Spleen (tissue), 11 donors: ENCODE results near the gene EPHA6. TPM values are rescaled to one million over a fixed set of nuclear protein-coding genes. Genes with fewer than 3 reads are reported as not detected.

Experiments
- DNase-seq: peaks from one replicate; pipeline ENCODE4 v3.0.0-alpha.2; 2020
- H3K27ac ChIP-seq, 8 donors: fragments of 200-600 bp; sonication (generic) in 7 of 8; 1 replicate in 4 of 8; 2 replicates in 4 of 8; pipeline versions ENCODE4 v1.5.0 to v1.8.0; 2016 to 2021; ENCODE audit warnings: inconsistent platforms in 4 of 8, mild to moderate bottlenecking in 4 of 8, moderate library complexity in 1 of 8
- H3K27me3 ChIP-seq, 7 donors: fragments of 200-600 bp; sonication (generic) in 6 of 7; replicated peaks in 1 of 7; 1 replicate in 4 of 7; 2 replicates in 3 of 7; pipeline versions ENCODE4 v1.5.0 to v1.8.0; 2016 to 2021; ENCODE audit warnings: inconsistent platforms in 3 of 7, mild to moderate bottlenecking in 1 of 7
- H3K36me3 ChIP-seq, 6 donors: fragments of 200-600 bp; sonication (generic) in 5 of 6; 1 replicate in 4 of 6; 2 replicates in 2 of 6; pipeline versions ENCODE4 v1.5.0 to v1.8.0; 2016 to 2021; ENCODE audit warnings: inconsistent platforms in 2 of 6
- H3K4me1 ChIP-seq, 6 donors: fragments of 200-600 bp; sonication (generic) in 5 of 6; 1 replicate in 3 of 6; 2 replicates in 3 of 6; pipeline versions ENCODE4 v1.5.0 to v1.8.0; 2016 to 2021; ENCODE audit warnings: inconsistent platforms in 3 of 6
- H3K4me3 ChIP-seq, 8 donors: fragments of 200-600 bp; sonication (generic) in 7 of 8; 1 replicate in 4 of 8; 2 replicates in 4 of 8; pipeline versions ENCODE4 v1.5.0 to v1.8.0; 2016 to 2021; ENCODE audit warnings: inconsistent platforms in 4 of 8, mild to moderate bottlenecking in 4 of 8, moderate library complexity in 2 of 8
- H3K9me3 ChIP-seq, 8 donors: fragments of 200-600 bp; sonication (generic) in 7 of 8; 1 replicate in 4 of 8; 2 replicates in 4 of 8; pipeline versions ENCODE4 v1.5.0 to v1.8.0; 2016 to 2021; ENCODE audit warnings: inconsistent platforms in 4 of 8
- CTCF ChIP-seq, 11 experiments: fragments of 200-600 bp in 7 of 11; fragments of 450-650 bp in 4 of 11; sonication (generic) in 4 of 11; IDR thresholded peaks in 8 of 11; conservative IDR thresholded peaks in 3 of 11; 1 replicate in 7 of 11; 2 replicates in 4 of 11; pipeline versions ENCODE4 v1.4.0 to v1.8.0; 2016 to 2021; ENCODE audit warnings: antibody characterized with exemption in 11 of 11, inconsistent platforms in 4 of 11, mild to moderate bottlenecking in 1 of 11
- POLR2A ChIP-seq, 3 donors: fragments of 450-650 bp; IDR thresholded peaks; one replicate each; pipeline ENCODE4 v1.5.1; 2017; ENCODE audit warnings: antibody characterized with exemption in 3 of 3, mild to moderate bottlenecking in 1 of 3
- POLR2AphosphoS5 ChIP-seq, 3 donors: sonication (generic); formaldehyde crosslinking; IDR thresholded peaks; one replicate each; pipeline ENCODE4 v1.5.1; 2017; ENCODE audit warnings: antibody characterized with exemption in 3 of 3
- WGBS, 5 donors: extraction: QIAGEN DNeasy Blood & Tissue Kit in 3 of 5; methylation state at CpG; one replicate each; pipeline versions ENCODE4 v1.1.5 to v1.1.7; 2013 to 2018; 5-methylcytosine and 5-hydroxymethylcytosine counted together
- intact Hi-C: fragments of 100-400 bp; cut with DNase I; formaldehyde crosslinking; loops from one replicate; pipeline ENCODE4 v1.15.0; 2023; ENCODE audit warnings: low total_unique reads
- polyA plus RNA-seq, 3 donors: library from polyadenylated mRNA; stranded (reverse); fragments of 200-250 nt; gene quantifications; one replicate each; pipeline ENCODE4 v1.2.1, GENCODE V29; 2013
- total RNA-seq, 7 donors: library from RNA; depleted of rRNA in 3 of 7; stranded (reverse); fragments of >200 nt in 3 of 7; fragmentation: NEBNext Ultra II Directional in 4 of 7; extraction: Animal tissue kit (Norgen Biotek cat#: 25700) in 4 of 7; gene quantifications; one replicate each; pipeline versions ENCODE4 v1.1.0 to v1.2.1, GENCODE V29; 2016 to 2021
- donor health status: healthy with polysubstance abuse.
- donor health status: DM: no; HTN: no; CAD: no; lungs with moderate emphysema.
- donor health status: DM: no; HTN: no; CAD: no.
- donor health status: Bipolar disorder and iron deficiency.
- donor health status: healthy.
- donor health status: DM: no; HTN: no; CAD: no.
- donor health status: DM: yes; HTN: yes; CAD: no.

The EPHA6 gene
- total and polyA plus RNA-seq, 10 donors: 0.44 TPM; not detected in 9

GRCh38 chr3:97074546-97074945 lies 260.2 kb downstream of the EPHA6 start:
- DNase-seq: no peak
- H3K27me3 ChIP-seq: no peaks in the 10 kb centered on the region
- no peaks in the 10 kb centered on the region for H3K36me3 ChIP-seq
- H3K27ac ChIP-seq: no peak overlapping the region
- H3K9me3 ChIP-seq: peaks cover 0 to 25% (median 3%) of the 10 kb centered on the region in 8 donors
- H3K4me3 ChIP-seq: no peak overlapping the region
- no peaks in the 10 kb centered on the region for H3K4me1 ChIP-seq
- TF ChIP-seq POLR2A (IDR thresholded peaks at IDR 0.05) (no peak), POLR2AphosphoS5 (IDR thresholded peaks at IDR 0.05) (no peak), CTCF (IDR thresholded peaks at IDR 0.05 in 8 of 11, conservative IDR thresholded peaks at IDR 0.05 in 3 of 11) (no peak)
- intact Hi-C loops: no loop called here
- WGBS, 5 donors: 50 to 75% (median 60%) methylated on average over 2 of the region's 2 CpGs

- Histone ChIP-seq H3K4me3 (no peak overlapping the region), H3K36me3 (no peaks in the 10 kb centered on the region), H3K9me3 (peaks cover 0 to 24% (median 3%) of the 10 kb centered on the region in 8 donors), H3K4me1 (no peaks in the 10 kb centered on the region), H3K27me3 (no peaks in the 10 kb centered on the region), H3K27ac (no peak overlapping the region)
- intact Hi-C loops: no loop called here
- 36 to 63% (median 59%) methylated on average over 2 of the region's 2 CpGs for WGBS, 5 donors
- DNase-seq: no peak
- TF ChIP-seq POLR2AphosphoS5 (IDR thresholded peaks at IDR 0.05) (no peak), CTCF (IDR thresholded peaks at IDR 0.05 in 8 of 11, conservative IDR thresholded peaks at IDR 0.05 in 3 of 11) (no peak), POLR2A (IDR thresholded peaks at IDR 0.05) (no peak)
Observed at GRCh38 chr3:97076673-97077072, 262.3 kb downstream of the EPHA6 start.

GRCh38 chr3:97089621-97090020 lies 275.2 kb downstream of the EPHA6 start:
- Histone ChIP-seq H3K27ac (no peak overlapping the region), H3K4me1 (no peaks in the 10 kb centered on the region), H3K27me3 (no peaks in the 10 kb centered on the region), H3K36me3 (no peaks in the 10 kb centered on the region), H3K4me3 (no peak overlapping the region), H3K9me3 (no peaks in the 10 kb centered on the region)
- intact Hi-C loops: no loop called here
- DNase-seq: no peak
- 60 to 77% (median 66%) methylated on average over 2 of the region's 2 CpGs for WGBS, 5 donors
- TF ChIP-seq CTCF (IDR thresholded peaks at IDR 0.05 in 8 of 11, conservative IDR thresholded peaks at IDR 0.05 in 3 of 11) (no peak), POLR2A (IDR thresholded peaks at IDR 0.05) (no peak), POLR2AphosphoS5 (IDR thresholded peaks at IDR 0.05) (no peak)

- Histone ChIP-seq H3K9me3 (peaks cover 0 to 13% (median 0%) of the 10 kb centered on the region in 8 donors), H3K27me3 (no peaks in the 10 kb centered on the region), H3K27ac (no peak overlapping the region), H3K36me3 (no peaks in the 10 kb centered on the region), H3K4me3 (no peak overlapping the region), H3K4me1 (no peaks in the 10 kb centered on the region)
- no peak for DNase-seq
- intact Hi-C loops: no loop called here
- no peak for TF ChIP-seq POLR2A (IDR thresholded peaks at IDR 0.05)
Observed at GRCh38 chr3:97102641-97103040, 288.2 kb downstream of the EPHA6 start.
